RWPE2 (cell line): ENCODE data around the gene TMEM150B.

Experiments used
- ATAC-seq: fragments of 200-7000 bp; cut with Tn5 transposase; 3 replicates; pipeline ENCODE4 v1.9.1; 2021; ENCODE audit warnings: low read depth
- DNase-seq: peaks from one replicate; pipeline ENCODE4 v3.0.0-alpha.2; 2020; ENCODE audit warnings: low spot score
- H3K27ac ChIP-seq: fragments of 450-650 bp; 2 replicates; pipeline ENCODE4 v1.5.1; 2017; ENCODE audit warnings: mild to moderate bottlenecking; ENCODE audit not compliant: poor library complexity, severe bottlenecking
- H3K27me3 ChIP-seq: fragments of 250-450 bp; sonication (Bioruptor Pico); 2 replicates; pipeline ENCODE4 v1.5.1; 2021; ENCODE audit warnings: mild to moderate bottlenecking, moderate library complexity; ENCODE audit not compliant: insufficient read depth, poor library complexity, severe bottlenecking
- H3K36me3 ChIP-seq: fragments of 250-450 bp; sonication (Bioruptor Pico); 2 replicates; pipeline ENCODE4 v1.5.1; 2020; ENCODE audit warnings: low read depth, mild to moderate bottlenecking, moderate library complexity
- H3K4me1 ChIP-seq: fragments of 250-450 bp; sonication (Bioruptor Pico); 2 replicates; pipeline ENCODE4 v1.5.1; 2021; ENCODE audit warnings: mild to moderate bottlenecking, moderate library complexity; ENCODE audit not compliant: insufficient read depth, poor library complexity, severe bottlenecking
- H3K4me3 ChIP-seq: fragments of 250-450 bp; sonication (Bioruptor Pico); 2 replicates; pipeline ENCODE4 v1.5.1; 2021; ENCODE audit warnings: mild to moderate bottlenecking, moderate library complexity; ENCODE audit not compliant: severe bottlenecking
- H3K9me3 ChIP-seq: fragments of 250-450 bp; sonication (Bioruptor Pico); 2 replicates; pipeline ENCODE4 v1.5.1; 2021; ENCODE audit warnings: mild to moderate bottlenecking, moderate library complexity; ENCODE audit not compliant: severe bottlenecking
- TF ChIP-seq, protein P1 (sequence below): fragments of 450-650 bp; IDR thresholded peaks from one replicate; pipeline ENCODE4 v1.5.1; 2017; ENCODE audit warnings: mild to moderate bottlenecking, moderate library complexity; ENCODE audit not compliant: poor library complexity, severe bottlenecking

The TMEM150B gene

GRCh38 chr19:55355213-55355821 is 30.2 kb upstream of the TMEM150B start:
- Histone ChIP-seq H3K27ac (peak overlapping the region; percentile 41), H3K9me3 (no peaks in the 10 kb centered on the region), H3K36me3 (no peaks in the 10 kb centered on the region), H3K4me1 (peaks cover 13% of the 10 kb centered on the region), H3K4me3 (no peak overlapping the region), H3K27me3 (no peaks in the 10 kb centered on the region)
- TF ChIP-seq, protein P1, sequence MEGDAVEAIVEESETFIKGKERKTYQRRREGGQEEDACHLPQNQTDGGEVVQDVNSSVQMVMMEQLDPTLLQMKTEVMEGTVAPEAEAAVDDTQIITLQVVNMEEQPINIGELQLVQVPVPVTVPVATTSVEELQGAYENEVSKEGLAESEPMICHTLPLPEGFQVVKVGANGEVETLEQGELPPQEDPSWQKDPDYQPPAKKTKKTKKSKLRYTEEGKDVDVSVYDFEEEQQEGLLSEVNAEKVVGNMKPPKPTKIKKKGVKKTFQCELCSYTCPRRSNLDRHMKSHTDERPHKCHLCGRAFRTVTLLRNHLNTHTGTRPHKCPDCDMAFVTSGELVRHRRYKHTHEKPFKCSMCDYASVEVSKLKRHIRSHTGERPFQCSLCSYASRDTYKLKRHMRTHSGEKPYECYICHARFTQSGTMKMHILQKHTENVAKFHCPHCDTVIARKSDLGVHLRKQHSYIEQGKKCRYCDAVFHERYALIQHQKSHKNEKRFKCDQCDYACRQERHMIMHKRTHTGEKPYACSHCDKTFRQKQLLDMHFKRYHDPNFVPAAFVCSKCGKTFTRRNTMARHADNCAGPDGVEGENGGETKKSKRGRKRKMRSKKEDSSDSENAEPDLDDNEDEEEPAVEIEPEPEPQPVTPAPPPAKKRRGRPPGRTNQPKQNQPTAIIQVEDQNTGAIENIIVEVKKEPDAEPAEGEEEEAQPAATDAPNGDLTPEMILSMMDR: no peak
- DNase-seq (no peak), ATAC-seq (peak; percentile 38)

- H3K4me3 ChIP-seq: peak within 1 kb of the TSS; percentile 34
- ATAC-seq (no peak), DNase-seq (no peak)
- no peaks in the 10 kb centered on the region for H3K27me3 ChIP-seq
- peaks cover 13% of the 10 kb centered on the region for H3K4me1 ChIP-seq
- TF ChIP-seq, protein P1: no peak
- no peaks in the 10 kb centered on the region for H3K9me3 ChIP-seq
- no peaks in the 10 kb centered on the region for H3K36me3 ChIP-seq
- peak within 1 kb of the TSS; percentile 41 for H3K27ac ChIP-seq
Measured at GRCh38 chr19:55354698-55355212, 29.6 kb upstream of the TMEM150B start, which contains the start of gene COX6B2. Gene COX6B2, minus strand, starts transcription at chr19:55354719. Its CDS starts 198 bp downstream, at chr19:55354521.

DNA sequence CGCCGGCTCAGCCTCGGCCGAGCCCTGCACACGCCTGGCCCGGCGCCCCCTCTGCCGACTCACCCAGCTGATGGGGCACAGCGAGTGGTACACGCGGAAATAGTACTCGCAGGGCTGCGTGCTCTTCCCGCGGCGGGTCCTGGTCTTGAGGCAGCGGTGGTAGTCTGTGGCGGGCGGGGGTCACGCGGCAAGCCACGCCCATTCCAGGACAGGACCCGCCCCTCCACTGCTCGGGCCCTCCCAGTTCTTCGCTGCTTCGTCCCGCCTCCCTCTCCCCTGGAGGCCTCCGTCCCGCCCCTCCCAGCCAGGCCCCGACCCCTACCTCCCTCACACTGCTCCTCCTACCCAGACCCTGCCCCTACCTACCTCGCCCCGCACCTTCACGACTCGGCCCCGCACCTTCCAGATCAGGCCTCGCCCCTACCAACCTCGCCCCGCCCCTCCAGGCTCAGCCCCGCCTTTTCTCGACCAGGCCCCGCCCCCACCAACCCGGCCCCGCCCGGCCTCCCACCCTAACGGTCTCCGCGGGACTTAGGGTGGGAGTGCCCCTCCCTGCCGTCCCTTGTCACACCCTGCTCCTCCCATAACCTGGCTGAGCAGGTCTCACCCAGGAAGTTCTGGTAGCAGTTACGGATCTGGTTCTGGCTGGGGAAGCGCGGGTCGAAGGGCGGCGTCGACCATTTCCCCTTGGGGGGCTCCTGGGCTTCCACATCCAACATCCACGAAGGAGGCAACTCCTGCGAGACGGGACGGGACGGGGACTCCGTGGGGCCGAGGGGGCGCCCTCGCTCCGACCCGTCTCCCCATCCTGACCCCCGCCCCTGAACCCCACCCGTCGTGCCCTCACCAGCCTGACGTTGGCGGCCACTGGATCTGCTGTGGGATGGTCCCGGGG is 28.9 kb upstream of the TMEM150B start:
- Histone ChIP-seq H3K36me3 (no peaks in the 10 kb centered on the region), H3K9me3 (no peaks in the 10 kb centered on the region), H3K27me3 (no peaks in the 10 kb centered on the region), H3K27ac (peak overlapping the region; percentile 41), H3K4me1 (peaks cover 13% of the 10 kb centered on the region), H3K4me3 (peak overlapping the region; percentile 34)
- TF ChIP-seq, protein P1: no peak
- DNase-seq (peak; percentile 70), ATAC-seq (peak; percentile 71)

- TF ChIP-seq, protein P1: no peak
- Histone ChIP-seq H3K27ac (no peak overlapping the region), H3K36me3 (no peaks in the 10 kb centered on the region), H3K4me3 (peak overlapping the region; percentile 34), H3K27me3 (no peaks in the 10 kb centered on the region), H3K4me1 (peaks cover 13% of the 10 kb centered on the region), H3K9me3 (no peaks in the 10 kb centered on the region)
- DNase-seq (no peak), ATAC-seq (peak; percentile 7; the same call in 2 of the 3 replicates)
Measured at GRCh38 chr19:55353356-55353802, 28.2 kb upstream of the TMEM150B start.
